A204.1 (cell line): ENCODE data around the gene RPS6KA2.

Experiments
- FAIRE-seq: peaks from 2 replicates; lab custom pipeline; 2012; peaks lifted over from hg19 to GRCh38; lab: Jason Lieb, UNC

The RPS6KA2 gene

GRCh38 chr6:166526937-166527336 is 100.1 kb downstream of the RPS6KA2 start:
- no peak for FAIRE-seq

- no peak for FAIRE-seq
Observed at GRCh38 chr6:166525567-166525966, 101.5 kb downstream of the RPS6KA2 start.

- FAIRE-seq: no peak
Observed at GRCh38 chr6:166523782-166524559, 103.1 kb downstream of the RPS6KA2 start.

- no peak for FAIRE-seq
Observed at GRCh38 chr6:166520905-166521834, 105.9 kb downstream of the RPS6KA2 start.

GRCh38 chr6:166516251-166516884 is 110.7 kb downstream of the RPS6KA2 start:
- no peak for FAIRE-seq

DNA sequence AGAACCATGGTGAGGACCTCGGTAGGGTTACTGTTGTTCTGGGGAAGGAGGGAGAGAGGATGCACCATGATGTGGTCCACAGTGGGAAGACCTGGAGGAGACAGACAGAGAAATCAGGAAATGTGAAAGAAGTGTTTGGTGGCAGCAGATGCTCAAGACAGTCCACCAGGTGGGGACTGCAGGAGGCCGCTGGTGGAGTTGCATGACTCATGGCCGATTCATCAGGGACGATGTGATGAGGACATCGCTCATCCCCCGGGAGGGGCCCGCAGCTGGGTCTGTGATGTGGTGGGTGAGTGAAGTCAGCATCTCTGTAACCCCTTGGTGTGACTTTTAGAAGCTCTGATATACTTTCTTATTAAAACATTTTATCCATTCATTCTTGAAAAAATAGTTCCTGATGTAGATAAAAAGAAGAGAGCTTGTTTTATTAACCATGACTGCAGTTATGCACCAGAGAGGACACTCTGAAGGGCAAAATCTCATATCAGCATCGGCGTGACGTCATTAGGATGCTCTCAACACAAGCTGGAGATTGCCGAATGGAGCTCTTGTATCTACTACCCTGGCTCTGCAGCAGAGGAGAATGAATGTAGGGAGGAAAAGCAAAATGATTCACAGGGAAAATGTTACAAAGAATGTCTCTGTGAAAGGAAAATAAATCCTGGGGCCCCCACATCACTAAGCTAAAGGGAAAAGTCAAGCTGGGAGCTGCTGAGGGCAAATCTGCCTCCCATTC is 111.8 kb downstream of the RPS6KA2 start:
- no peak for FAIRE-seq

GRCh38 chr6:166514196-166514595 is 112.9 kb downstream of the RPS6KA2 start:
- no peak for FAIRE-seq

DNA sequence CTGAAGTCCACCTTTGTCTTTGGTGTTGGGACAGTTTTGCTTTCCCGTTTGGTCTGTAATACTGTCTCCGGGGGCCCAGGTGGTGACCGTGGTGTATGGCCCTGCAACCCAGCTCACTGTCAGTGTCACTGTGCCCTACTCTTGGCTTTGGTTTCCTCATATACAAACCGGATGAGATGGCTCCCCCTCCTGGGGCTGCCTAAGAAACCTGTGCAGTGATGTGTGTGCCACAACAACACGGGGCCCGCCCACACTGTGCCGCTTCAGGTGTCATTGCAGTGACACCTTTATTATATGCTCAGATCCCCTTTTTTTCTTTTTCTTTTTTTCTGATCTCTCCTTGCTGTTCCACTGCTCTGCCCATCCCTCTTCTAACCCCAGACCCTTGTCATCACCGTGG is 114.5 kb downstream of the RPS6KA2 start:
- no peak for FAIRE-seq

- FAIRE-seq: no peak
Observed at GRCh38 chr6:166511316-166511715, 115.7 kb downstream of the RPS6KA2 start.

- FAIRE-seq: no peak
Observed at GRCh38 chr6:166509193-166509592, 117.9 kb downstream of the RPS6KA2 start.

DNA sequence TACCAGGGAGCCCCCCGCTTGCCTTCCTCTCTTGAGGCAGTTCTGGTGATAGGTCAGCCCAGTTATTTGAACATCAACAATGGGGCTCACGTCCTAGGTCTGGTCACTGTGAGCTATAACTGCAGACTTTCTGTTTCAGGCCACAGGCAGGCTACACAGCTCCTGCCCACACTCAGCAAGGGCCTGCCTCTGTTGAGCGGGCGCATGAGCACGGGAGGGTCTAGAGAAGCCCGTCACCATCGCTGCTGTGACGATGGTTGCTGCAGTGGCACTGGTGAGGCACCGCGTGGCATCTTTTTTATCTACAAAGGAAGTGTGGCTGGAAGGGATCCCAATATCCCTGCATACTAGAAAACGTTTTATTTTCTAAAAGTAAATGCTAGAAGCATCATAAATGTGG is 118.3 kb downstream of the RPS6KA2 start:
- no peak for FAIRE-seq

DNA sequence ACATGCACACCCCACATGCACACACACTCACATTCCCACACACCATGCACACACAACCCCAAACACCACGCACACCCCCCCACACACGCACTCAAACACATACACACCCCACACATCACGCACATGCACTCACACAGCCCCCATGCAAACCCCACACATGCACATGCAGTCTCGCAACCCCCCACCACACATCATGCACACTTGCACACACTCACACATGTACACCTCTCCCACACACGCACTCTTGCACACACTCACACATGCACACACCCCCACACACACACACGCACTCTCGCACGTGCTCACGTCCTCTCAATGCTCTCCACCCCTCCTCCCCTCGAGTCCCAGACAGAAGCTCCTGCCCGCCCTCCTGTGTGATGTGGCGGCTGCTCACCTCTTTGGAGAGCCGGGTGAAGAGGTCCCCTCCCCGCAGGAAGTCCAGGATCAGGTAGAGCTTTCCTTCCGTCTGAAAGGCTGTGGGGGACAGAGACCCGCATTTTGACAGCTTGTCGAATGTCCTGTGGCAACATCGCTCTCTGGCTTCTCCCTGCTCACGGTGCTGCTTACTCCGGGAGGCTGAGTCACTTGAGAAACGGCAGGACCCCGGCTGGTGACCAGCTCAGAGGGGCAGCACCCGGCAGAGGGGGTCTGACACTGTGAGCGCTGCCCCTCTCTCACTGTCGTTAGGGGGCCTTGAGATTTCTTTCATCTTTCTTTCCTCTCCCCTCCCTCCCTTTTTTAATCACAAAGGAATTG is 119.1 kb downstream of the RPS6KA2 start:
- no peak for FAIRE-seq

DNA sequence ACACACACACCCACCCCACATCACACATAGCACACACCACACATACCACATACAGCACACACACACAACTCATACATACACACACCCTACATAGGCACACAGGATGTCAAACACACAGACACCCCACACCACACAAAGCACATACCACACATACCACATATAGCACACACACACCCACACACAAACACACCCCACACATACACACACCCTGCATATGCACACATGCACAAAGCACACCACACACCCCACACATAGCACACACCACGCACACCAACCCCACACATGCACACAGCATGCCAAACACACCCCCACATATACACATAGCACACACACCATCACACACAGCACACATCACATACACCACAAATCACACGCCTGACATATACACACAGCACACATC is 119.7 kb downstream of the RPS6KA2 start:
- FAIRE-seq: no peak

DNA sequence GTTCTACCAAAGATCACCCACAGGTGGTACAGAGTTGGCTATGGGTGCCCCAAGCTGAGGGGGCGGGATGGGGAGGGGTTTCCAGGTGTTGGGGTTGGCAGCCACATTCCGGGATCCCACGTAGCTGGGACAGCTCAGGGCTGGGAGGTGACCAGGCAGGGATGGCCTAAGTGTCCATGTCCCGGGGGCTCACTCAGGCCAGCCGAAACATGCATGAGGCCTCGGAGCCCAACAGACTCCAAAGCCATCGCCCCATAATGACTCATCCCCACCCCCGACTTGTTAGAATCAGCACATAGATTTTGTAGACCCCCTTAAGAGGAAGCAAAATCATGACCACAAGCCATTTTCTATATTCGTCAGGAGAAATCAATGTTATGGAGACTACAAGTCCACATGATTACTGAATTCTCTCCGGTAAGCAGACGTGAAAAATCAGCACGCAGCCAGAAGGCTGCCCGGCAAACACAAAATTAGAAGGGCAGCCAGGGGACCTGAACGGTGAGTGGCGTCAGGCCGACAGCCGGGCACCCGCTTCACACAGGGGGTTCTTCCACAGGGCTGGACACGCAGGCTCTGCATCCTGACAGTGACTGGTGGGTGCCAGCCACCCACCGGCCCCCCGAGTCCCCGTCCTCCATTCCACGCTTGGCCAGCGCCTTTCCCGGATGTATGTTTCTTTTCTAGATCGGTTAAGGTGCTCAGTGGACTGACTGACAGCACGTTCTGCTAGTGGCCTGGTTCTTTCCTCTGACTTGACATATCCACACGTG is 121.7 kb downstream of the RPS6KA2 start:
- FAIRE-seq: no peak

GRCh38 chr6:166504100-166504499 is 123.0 kb downstream of the RPS6KA2 start:
- FAIRE-seq: no peak

DNA sequence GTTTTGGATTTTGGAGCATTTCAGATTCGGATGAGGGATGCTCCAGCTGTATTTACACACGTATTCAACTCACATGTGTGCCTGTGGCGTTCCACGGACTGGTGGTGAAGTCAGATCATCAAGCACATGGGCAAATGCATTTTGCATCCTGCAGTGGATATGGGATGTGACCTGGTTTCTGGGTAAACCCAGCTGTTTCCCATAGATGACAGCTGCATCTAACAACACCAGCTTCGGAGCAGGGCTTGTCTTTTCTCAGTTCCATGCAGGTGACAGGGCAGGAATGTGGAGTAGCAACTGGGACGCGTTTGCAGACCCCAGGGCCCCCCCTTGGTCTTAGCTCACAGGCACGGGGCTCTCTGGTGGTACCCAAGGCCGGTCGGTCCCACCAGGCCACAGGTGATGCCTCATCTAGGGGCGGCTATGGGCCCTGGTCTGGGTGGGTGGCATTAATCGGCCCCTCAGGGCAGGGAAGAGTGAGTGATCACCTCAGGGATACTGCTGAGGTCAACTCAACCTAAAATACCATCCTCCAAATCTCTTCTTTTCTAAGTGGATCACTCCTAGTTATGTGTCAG is 123.8 kb downstream of the RPS6KA2 start:
- no peak for FAIRE-seq

GRCh38 chr6:166502453-166502852 is 124.6 kb downstream of the RPS6KA2 start:
- FAIRE-seq: no peak

GRCh38 chr6:166501246-166501645 is 125.8 kb downstream of the RPS6KA2 start:
- FAIRE-seq: no peak

DNA sequence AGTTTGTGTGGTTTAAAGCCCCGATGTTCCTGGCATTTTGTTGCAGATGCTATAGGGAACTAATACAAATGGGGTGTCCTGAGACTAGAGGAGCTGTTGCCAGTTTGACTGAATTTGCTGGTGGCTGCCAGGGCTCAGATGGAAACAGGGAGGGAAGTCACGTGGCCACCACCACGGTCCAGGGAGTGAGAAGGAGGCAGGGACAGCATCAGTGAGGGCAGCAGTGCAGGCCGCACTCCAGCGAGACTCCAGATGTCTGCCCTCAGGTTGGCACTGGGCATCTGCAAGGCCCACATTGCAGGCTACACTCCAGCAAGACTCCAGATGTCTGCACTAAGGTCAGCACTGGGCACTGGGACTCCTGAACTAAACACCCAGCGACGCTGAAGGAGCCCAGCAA is 126.8 kb downstream of the RPS6KA2 start:
- no peak for FAIRE-seq
